K562 (cell line): ENCODE data around the gene BLOC1S4. TPM values are rescaled to one million over a fixed set of nuclear protein-coding genes. Genes with fewer than 3 reads are reported as not detected.
"Not testable (repeated sequence)": the region's sequence is repeated elsewhere in the genome, so short reads cannot be mapped to it uniquely, and the experiment has no call there.

Experiments
- ATAC-seq: fragments of 200-7000 bp; cut with Tn5 transposase; 3 replicates; pipeline ENCODE4 v1.9.1; 2020; ENCODE audit warnings: moderate library complexity
- BruUV-seq: library from RNA; stranded (reverse); fragments of 400-500 nt; replicated peaks from 2 replicates; lab custom pipeline; 2021; lab: Mats Ljungman, UMichigan
- CTCF ChIA-PET: fragments of 300-600 bp; formaldehyde crosslinking; extraction: SDS; loops from one replicate; lab custom pipeline; 2021; ENCODE audit warnings: low intra/inter-chr PET ratio; lab: Yijun Ruan, JAX
- POLR2A ChIA-PET: fragments of 300-600, 350-650 bp; sonication (Branson Sonifier 250); formaldehyde crosslinking; extraction: SDS; loops from one replicate; lab custom pipeline; 2021; ENCODE audit warnings: antibody characterized with exemption, inconsistent platforms; lab: Yijun Ruan, JAX
- DNase-seq, 4 experiments: peaks; one replicate each; pipeline versions ENCODE4 v3.0.0 to v3.0.0-alpha.2; 2011 to 2018; ENCODE audit warnings: low spot score in 3 of 4, mixed read lengths in 3 of 4; ENCODE audit errors: extremely low read depth in 1 of 4
- FAIRE-seq: peaks from 2 replicates; lab custom pipeline; 2011; peaks lifted over from hg19 to GRCh38; lab: Jason Lieb, UNC
- H2AFZ ChIP-seq: 2 replicates; pipeline ENCODE4 v1.6.0; 2011; ENCODE audit warnings: low read depth, low read length, control low read depth, inconsistent platforms
- H3K27ac ChIP-seq: fragments of 200-600 bp; 3 replicates; pipeline ENCODE4 v1.8.0; 2011; ENCODE audit warnings: low read depth, mild to moderate bottlenecking, control low read depth, inconsistent platforms, low read length, moderate library complexity, mixed read lengths; ENCODE audit errors: extremely low read depth
- H3K27me3 ChIP-seq, 2 experiments: fragments of 300-600 bp in 1 of 2; 2 replicates in 1 of 2; 3 replicates in 1 of 2; pipeline versions ENCODE4 v1.6.0 to v1.8.0; 2011; ENCODE audit warnings: inconsistent platforms in 2 of 2, low read length in 2 of 2, mild to moderate bottlenecking in 1 of 2, mixed read lengths in 1 of 2, moderate library complexity in 1 of 2; ENCODE audit not compliant: control insufficient read depth in 2 of 2, insufficient read depth in 2 of 2
- H3K36me3 ChIP-seq: fragments of 300-600 bp; 3 replicates; pipeline ENCODE4 v1.8.0; 2011; ENCODE audit warnings: mild to moderate bottlenecking, low read length, inconsistent platforms; ENCODE audit not compliant: control insufficient read depth, insufficient read depth
- H3K4me1 ChIP-seq, 2 experiments: fragments of 200-600 bp in 1 of 2; replicated peaks in 1 of 2; 2 replicates in 1 of 2; 3 replicates in 1 of 2; pipeline versions ENCODE4 v1.5.1 to v1.8.0; 2011; ENCODE audit warnings: inconsistent platforms in 2 of 2, low read length in 2 of 2, mild to moderate bottlenecking in 1 of 2, mixed read lengths in 1 of 2, moderate library complexity in 1 of 2; ENCODE audit not compliant: control insufficient read depth in 2 of 2, insufficient read depth in 2 of 2
- H3K4me2 ChIP-seq: 2 replicates; pipeline ENCODE4 v1.6.1; 2011; ENCODE audit warnings: low read length, control low read depth, inconsistent platforms, mixed read lengths; ENCODE audit not compliant: insufficient read depth
- H3K4me3 ChIP-seq: fragments of 200-600 bp; sonication (generic), shearing (Covaris generic); 2 replicates; pipeline ENCODE4 v1.5.1; 2016; ENCODE audit warnings: control low read depth, inconsistent platforms
- H3K79me2 ChIP-seq: fragments of 200-600 bp; 3 replicates; pipeline ENCODE4 v1.8.0; 2011; ENCODE audit warnings: low read length, inconsistent platforms; ENCODE audit not compliant: control insufficient read depth, insufficient read depth
- H3K9ac ChIP-seq, 2 experiments: 2 replicates each; pipeline versions ENCODE4 v1.6.0 to v1.6.1; 2011; ENCODE audit warnings: low read depth in 2 of 2, low read length in 2 of 2, control low read depth in 1 of 2, inconsistent platforms in 1 of 2, mild to moderate bottlenecking in 1 of 2, mixed read lengths in 1 of 2; ENCODE audit not compliant: insufficient read depth in 1 of 2
- H3K9me1 ChIP-seq: one replicate; pipeline ENCODE4 v1.6.0; 2011; ENCODE audit warnings: inconsistent platforms, mild to moderate bottlenecking, low read length, moderate library complexity; ENCODE audit not compliant: control insufficient read depth, insufficient read depth
- H3K9me3 ChIP-seq: replicated peaks from 2 replicates; pipeline ENCODE4 v1.5.1; 2011; ENCODE audit warnings: low read depth, low read length, inconsistent platforms; ENCODE audit not compliant: control insufficient read depth, insufficient read depth
- H4K20me1 ChIP-seq: replicated peaks from 2 replicates; pipeline ENCODE4 v1.6.1; 2011; ENCODE audit warnings: low read length, inconsistent platforms, mixed read lengths; ENCODE audit not compliant: control insufficient read depth, insufficient read depth
- ARHGAP35 ChIP-seq: fragments of 450-650 bp; IDR thresholded peaks from 2 replicates; pipeline ENCODE4 v1.6.1; 2018; ENCODE audit not compliant: partially characterized antibody
- NFRKB ChIP-seq: fragments of 450-650 bp; IDR thresholded peaks from 2 replicates; pipeline ENCODE4 v1.6.1; 2016; ENCODE audit warnings: low read depth
- NKRF ChIP-seq: fragments of 450-650 bp; IDR thresholded peaks from 2 replicates; pipeline ENCODE4 v1.6.1; 2016; ENCODE audit warnings: borderline replicate concordance
- PHF20 ChIP-seq: fragments of 450-650 bp; IDR thresholded peaks from 2 replicates; pipeline ENCODE4 v1.6.1; 2018; ENCODE audit not compliant: partially characterized antibody
- TSC22D4 ChIP-seq: fragments of 450-650 bp; IDR thresholded peaks from 2 replicates; pipeline ENCODE4 v1.6.1; 2016; ENCODE audit warnings: missing genetic modification characterization, missing biosample characterization, control low read depth
- WGBS: fragments of 100-300 bp; shearing (Covaris generic); methylation state at CpG from one replicate; pipeline ENCODE4 v1.1.6; 2016; ENCODE audit warnings: low coverage, mixed read lengths; ENCODE audit not compliant: insufficient coverage; ENCODE audit errors: missing lambda C conversion rate; 5-methylcytosine and 5-hydroxymethylcytosine counted together
- in situ Hi-C: fragments of 300-500 bp; cut with MboI; formaldehyde crosslinking; loops from 4 replicates; pipeline ENCODE4 v1.15.0; 2018; ENCODE audit warnings: inconsistent platforms, mixed read lengths
- intact Hi-C: fragments of 100-400 bp; cut with micrococcal nuclease; formaldehyde crosslinking; loops from 2 replicates; pipeline ENCODE4 v1.14.2; 2022
- polyA plus RNA-seq, 8 experiments: library from polyadenylated mRNA; depleted of rRNA in 4 of 8; stranded (reverse) in 5 of 8; unstranded in 3 of 8; fragments of >200 nt; fragmentation: Nextera tagmentation in 2 of 8; fragmentation: Illumina TruSeq in 1 of 8; extraction: Ambion mirVana in 2 of 8; extraction: Trizol in 1 of 8; gene quantifications; 2 replicates each; pipeline versions ENCODE4 v1.2.1 to v1.2.3, GENCODE V29; 2011 to 2014; ENCODE audit warnings: inconsistent platforms in 1 of 8, missing spikeins in 1 of 8
- total RNA-seq, 7 experiments: library from RNA; depleted of rRNA in 6 of 7; stranded (reverse); fragments of >200 nt in 6 of 7; fragmentation: Illumina TruSeq in 2 of 7; extraction: Trizol in 2 of 7; gene quantifications; 2 replicates each; pipeline versions ENCODE4 v1.2.1 to v1.2.3, GENCODE V29; 2011 to 2021; ENCODE audit warnings: low replicate concordance in 1 of 7

Gene BLOC1S4
- total and polyA plus RNA-seq, 9 of the 15 experiments (the other 6 are each of a cell fraction or from before 2014, with no cell fraction given), result 3.1 to 31.6 (median 11.2) TPM

- POLR2A ChIA-PET, H3K79me2 ChIP-seq, H3K27me3 ChIP-seq, H3K9me3 ChIP-seq, H3K4me2 ChIP-seq, H4K20me1 ChIP-seq, intact Hi-C loops, DNase-seq, H3K36me3 ChIP-seq, in situ Hi-C loops, CTCF ChIA-PET, H3K9ac ChIP-seq, ATAC-seq, H3K27ac ChIP-seq, H3K4me3 ChIP-seq, BruUV-seq, H2AFZ ChIP-seq, H3K9me1 ChIP-seq: not testable (repeated sequence)
- H3K4me1 ChIP-seq, result peaks cover 18 to 46% of the 10 kb centered on the region in 2 experiments; a peak in 4 of 5 replicates
- TF ChIP-seq NFRKB, result peak; percentile 84; the same call in 1 of the 2 replicates
- 0 out of 2 replicates have a peak, but pooled peaks have one; percentile 32 for TF ChIP-seq TSC22D4
- TF ChIP-seq NKRF, result 0 out of 2 replicates have a peak, but pooled peaks have one; percentile 33
- TF ChIP-seq PHF20, result peak; percentile 94
- TF ChIP-seq ARHGAP35, result peak; percentile 66
- WGBS, result 87% methylated on average over 14 of the region's 16 CpGs
- FAIRE-seq, result peak; percentile 87
Measured at GRCh38 chr4:6725427-6725961, 9.5 kb downstream of the BLOC1S4 start.
